Measurements from ENCODE around the gene ASB8.

Gene ASB8

DNA sequence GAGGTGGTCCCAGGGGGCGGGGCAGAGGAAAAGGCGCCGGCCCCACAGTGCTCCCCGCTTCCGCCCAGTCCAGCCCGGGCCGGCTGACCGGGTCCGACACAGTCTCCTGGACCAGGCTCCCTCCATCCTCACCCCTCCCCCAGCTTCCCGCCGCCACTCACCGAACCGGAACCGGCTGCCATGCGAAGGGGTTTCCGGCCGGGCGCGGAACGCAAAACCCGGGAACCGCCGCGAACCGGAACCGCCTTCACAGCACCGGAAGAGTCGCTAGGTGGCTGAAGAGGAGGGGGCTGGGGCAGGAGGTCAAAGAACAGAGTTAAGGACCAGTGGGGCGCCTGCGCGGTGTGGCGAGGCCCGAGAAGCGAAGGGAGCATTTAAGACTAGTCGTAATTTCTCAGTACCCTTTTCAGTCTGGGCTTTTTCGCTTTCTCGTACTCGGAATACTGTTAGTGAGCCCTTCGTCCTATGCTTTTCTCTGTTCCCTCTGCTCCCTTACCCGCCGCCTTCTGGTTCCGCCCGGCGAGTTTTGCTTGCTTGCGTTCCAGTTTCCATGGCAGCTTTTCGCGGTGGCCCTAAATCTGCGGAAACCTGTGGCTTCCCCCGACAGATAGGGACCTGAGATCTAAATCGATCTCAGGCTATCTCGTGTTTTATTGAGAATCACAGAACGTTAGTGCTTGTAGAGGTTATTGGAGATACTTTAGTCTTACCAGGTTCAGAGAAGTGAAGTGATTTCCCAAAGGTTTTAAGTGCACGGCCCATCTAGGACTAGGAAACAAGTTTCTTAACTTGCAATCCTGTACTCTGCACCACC, 51.2 kb downstream of the ASB8 start, which contains the start of gene SENP1:
Gene SENP1 (minus strand): TSS at position 213 of the 814 bp plus-strand sequence. CDS start 4,607 bp downstream, outside the sequence.
- peak; percentile 84 for DNase-seq (ENCODE audit: low read depth)

DNA sequence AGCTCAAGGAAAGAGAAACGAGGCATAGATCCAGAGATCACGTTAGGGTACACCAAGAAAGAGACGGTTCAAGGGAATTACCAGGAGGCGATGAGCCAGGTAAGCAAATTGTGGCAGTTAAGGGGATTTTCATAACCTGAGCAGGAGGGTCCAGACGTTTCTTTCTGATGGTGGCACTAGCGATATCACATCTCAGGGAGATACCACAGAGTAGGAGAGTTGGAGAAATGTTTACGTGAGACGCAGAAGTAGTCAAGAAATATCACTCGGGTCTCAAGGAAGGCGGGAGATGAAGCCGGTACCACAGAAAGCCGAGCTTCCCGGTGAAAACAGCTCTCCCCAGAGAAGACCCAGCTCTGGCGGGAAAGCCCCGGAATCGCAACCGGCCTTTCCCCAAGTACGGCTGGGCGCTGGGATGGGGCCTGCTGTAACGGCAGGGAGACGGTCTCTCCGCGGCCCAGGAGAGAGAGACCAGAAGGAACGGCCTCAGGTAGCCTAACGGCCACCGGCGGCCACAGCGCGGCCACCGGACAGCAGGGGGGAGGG, 51.9 kb downstream of the ASB8 start:
- no peak for DNase-seq (ENCODE audit: low read depth)

DNA sequence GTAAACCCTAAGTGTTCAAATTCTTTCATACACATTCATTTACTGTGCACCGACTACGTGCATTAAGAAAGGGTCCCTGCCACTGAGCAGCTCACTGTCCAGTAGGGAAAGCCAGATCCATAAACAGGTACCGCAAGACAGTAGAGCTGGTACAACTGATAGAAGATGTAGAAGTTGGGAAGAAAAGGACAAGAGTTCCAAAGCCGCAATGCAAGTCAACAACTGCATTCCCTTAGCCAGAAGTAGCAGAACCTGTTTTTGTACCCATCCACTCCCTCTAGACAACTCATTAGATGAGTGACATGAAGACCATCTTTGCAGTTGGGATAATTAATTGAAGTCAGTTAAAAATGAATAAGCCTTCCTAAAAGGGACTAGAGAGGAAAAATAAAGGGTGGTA, 52.8 kb downstream of the ASB8 start:
- no peak for DNase-seq (ENCODE audit: low read depth)

Measured in EH (cell line).